Measurements from ENCODE around the gene CARHSP1. TPM values are rescaled to one million over a fixed set of nuclear protein-coding genes. Genes with fewer than 3 reads are reported as not detected.

Gene CARHSP1
- total and polyA plus RNA-seq, 2 of the 4 experiments (the other 2 are of a cell fraction): 121 to 138 TPM

GRCh38 chr16:8808009-8808408, 60.8 kb downstream of the CARHSP1 start:
- POLR2A ChIA-PET (ENCODE audit: unreplicated experiment): no interaction called here
- H3K27ac ChIP-seq (ENCODE audit: insufficient read depth, low read length): no peak overlapping the region
- H3K4me3 ChIP-seq (ENCODE audit: insufficient read depth, low read depth, low read length): no peak overlapping the region
- H4K8ac ChIP-seq (ENCODE audit: low read depth in 2 of 2, low read length in 2 of 2): no peak overlapping the region
- no peak overlapping the region for H3K56ac ChIP-seq (ENCODE audit: extremely low read depth, insufficient read depth, low read length)
- no peak overlapping the region for H2BK120ac ChIP-seq (ENCODE audit: low read depth, low read length)
- H3K18ac ChIP-seq (ENCODE audit: low read depth, low read length): no peak overlapping the region
- in situ Hi-C loops (cut with MboI; ENCODE audit: low sequenced_read_pairs): no loop called here
- dilution Hi-C loops (cut with HindIII; ENCODE audit: low sequenced_read_pairs, unreplicated experiment): no loop called here
- no peak overlapping the region for H2AFZ ChIP-seq (replicated peaks; ENCODE audit: low read length, poor library complexity)
- BruUV-seq (replicated peaks): no TSS peak
- no peak overlapping the region for H3K23ac ChIP-seq (ENCODE audit: low read depth, low read length)
- TF ChIP-seq POLR2A (IDR thresholded peaks at IDR 0.05; ENCODE audit: low read depth, low read length) (no peak), SMC3 (IDR thresholded peaks at IDR 0.05; ENCODE audit: low read depth, low read length) (no peak), CHD1 (IDR thresholded peaks at IDR 0.05; ENCODE audit: low read depth, low read length) (no peak), NFE2L2 (IDR thresholded peaks at IDR 0.05; ENCODE audit: low read depth, low read length) (no peak), RCOR1 (IDR thresholded peaks at IDR 0.05; ENCODE audit: insufficient replicate concordance, low read length) (no peak), CEBPB (IDR thresholded peaks at IDR 0.05; ENCODE audit: low read depth, low read length) (no peak), MXI1 (IDR thresholded peaks at IDR 0.05; ENCODE audit: borderline replicate concordance, low read depth, low read length) (no peak), CTCF (conservative IDR thresholded peaks at IDR 0.05; ENCODE audit: low read depth, low read length) (no peak), RAD21 (IDR thresholded peaks at IDR 0.05; ENCODE audit: low read length) (no peak), BHLHE40 (IDR thresholded peaks at IDR 0.05; ENCODE audit: low read depth, low read length) (no peak), RFX5 (IDR thresholded peaks at IDR 0.05; ENCODE audit: low read depth, low read length) (no peak), USF2 (IDR thresholded peaks at IDR 0.05; ENCODE audit: low read depth, low read length) (no peak), MAFK (IDR thresholded peaks at IDR 0.05; ENCODE audit: low read depth, low read length) (no peak), MAZ (IDR thresholded peaks at IDR 0.05; ENCODE audit: borderline replicate concordance, low read depth, low read length) (no peak)
- CTCF ChIA-PET: no interaction called here
- no peak overlapping the region for H3K9ac ChIP-seq (ENCODE audit: low read depth, low read length)
- no peak overlapping the region for H2BK5ac ChIP-seq (ENCODE audit: low read depth, low read length, poor library complexity, severe bottlenecking)
- H3K14ac ChIP-seq (replicated peaks; ENCODE audit: low read depth, low read length): no peak overlapping the region
- no peak overlapping the region for H3K4me2 ChIP-seq (ENCODE audit: low read depth, low read length)
- intact Hi-C loops (cut with micrococcal nuclease): no loop called here
- no peaks in the 10 kb centered on the region for H3K9me1 ChIP-seq (ENCODE audit: insufficient read depth, low read length)
- H4K91ac ChIP-seq (ENCODE audit: insufficient read depth, low read depth, low read length): no peak overlapping the region
- H2BK15ac ChIP-seq (ENCODE audit: low read depth, low read length): no peak overlapping the region
- DNase-seq (no peak), ATAC-seq (ENCODE audit: low read depth) (no peak)
- peaks cover 45% of the 10 kb centered on the region for H4K20me1 ChIP-seq (ENCODE audit: insufficient read depth, low read length)
- H3K36me3 ChIP-seq (ENCODE audit: control insufficient read depth, insufficient read depth, low read length): peaks cover 77% of the 10 kb centered on the region
- H3K4ac ChIP-seq (ENCODE audit: low read depth, low read length): no peak overlapping the region
- H4K5ac ChIP-seq (ENCODE audit: low read depth, low read length): no peak overlapping the region
- no peak overlapping the region for H2AK5ac ChIP-seq (ENCODE audit: low read depth, low read length)
- no peak overlapping the region for H2BK20ac ChIP-seq (ENCODE audit: low read depth, low read length)
- no peaks in the 10 kb centered on the region for H3K27me3 ChIP-seq (ENCODE audit: control insufficient read depth, insufficient read depth, low read length)
- no peaks in the 10 kb centered on the region for H3K4me1 ChIP-seq (ENCODE audit: control insufficient read depth, insufficient read depth, low read length)
- H3K79me1 ChIP-seq (ENCODE audit: low read depth in 1 of 2, low read length in 2 of 2): peaks cover 49 to 51% of the 10 kb centered on the region in 2 experiments
- no CpG with 5 or more reads among the region's 3 CpGs for WGBS, 2 experiments (ENCODE audit: extremely low coverage in 2 of 2, insufficient read length in 1 of 2)
- no peak overlapping the region for H2AK9ac ChIP-seq (replicated peaks; ENCODE audit: low read depth, low read length, poor library complexity)
- no peaks in the 10 kb centered on the region for H3K9me3 ChIP-seq (ENCODE audit: control insufficient read depth, insufficient read depth, low read length)
